NCI-H748 treated with DMSO at 0.1 percent for 48 hours (cell line): ENCODE measurements around the gene HTRA3.

Source experiments
- DNase-seq: peaks from one replicate; lab custom pipeline; 2025; lab: John Stamatoyannopoulos, UW

The HTRA3 gene

GRCh38 chr4:8267077-8267476 is 2.5 kb upstream of the HTRA3 start:
- no peak for DNase-seq

DNA sequence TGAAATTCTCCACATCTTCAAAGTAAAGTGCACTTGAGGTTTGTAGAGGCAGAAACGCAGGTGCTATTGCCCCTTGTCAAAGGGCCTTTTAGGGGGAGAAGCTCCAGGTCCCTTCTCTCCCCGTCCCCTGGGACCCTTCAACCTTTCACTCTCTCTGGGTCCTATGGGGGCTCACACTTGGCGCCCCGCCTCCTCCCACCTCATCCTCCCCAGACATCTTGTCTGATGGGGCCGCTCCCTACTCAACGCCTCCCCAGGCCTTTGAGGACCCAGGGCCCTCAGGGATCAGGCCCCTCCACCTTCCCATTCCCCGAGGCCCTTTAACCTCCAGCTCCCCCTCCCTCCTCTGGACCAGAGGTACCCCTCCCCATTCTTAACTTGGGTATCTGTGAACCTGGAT is 1.3 kb upstream of the HTRA3 start:
- no peak for DNase-seq

- no peak for DNase-seq
Measured at GRCh38 chr4:8268901-8269534, 536 bp upstream of the HTRA3 start.

DNA sequence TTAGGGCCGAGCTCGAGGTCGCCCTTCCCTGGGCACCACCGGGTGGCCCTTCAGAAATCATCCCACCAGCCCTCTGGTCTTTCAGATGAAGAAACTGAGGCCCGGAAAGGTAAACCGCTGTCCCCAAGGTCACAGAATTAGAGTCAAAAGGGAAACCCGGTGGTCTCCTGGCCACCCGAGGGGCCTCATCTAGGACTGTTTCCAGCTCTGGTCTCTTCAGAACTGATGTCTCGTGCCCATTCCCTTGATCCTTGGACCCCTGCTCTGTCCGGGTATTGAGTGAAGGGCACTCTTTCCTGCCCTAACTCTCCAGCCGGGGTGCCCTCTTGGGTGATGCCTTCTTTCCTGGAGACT is 841 bp downstream of the HTRA3 start:
- DNase-seq, result no peak

DNA sequence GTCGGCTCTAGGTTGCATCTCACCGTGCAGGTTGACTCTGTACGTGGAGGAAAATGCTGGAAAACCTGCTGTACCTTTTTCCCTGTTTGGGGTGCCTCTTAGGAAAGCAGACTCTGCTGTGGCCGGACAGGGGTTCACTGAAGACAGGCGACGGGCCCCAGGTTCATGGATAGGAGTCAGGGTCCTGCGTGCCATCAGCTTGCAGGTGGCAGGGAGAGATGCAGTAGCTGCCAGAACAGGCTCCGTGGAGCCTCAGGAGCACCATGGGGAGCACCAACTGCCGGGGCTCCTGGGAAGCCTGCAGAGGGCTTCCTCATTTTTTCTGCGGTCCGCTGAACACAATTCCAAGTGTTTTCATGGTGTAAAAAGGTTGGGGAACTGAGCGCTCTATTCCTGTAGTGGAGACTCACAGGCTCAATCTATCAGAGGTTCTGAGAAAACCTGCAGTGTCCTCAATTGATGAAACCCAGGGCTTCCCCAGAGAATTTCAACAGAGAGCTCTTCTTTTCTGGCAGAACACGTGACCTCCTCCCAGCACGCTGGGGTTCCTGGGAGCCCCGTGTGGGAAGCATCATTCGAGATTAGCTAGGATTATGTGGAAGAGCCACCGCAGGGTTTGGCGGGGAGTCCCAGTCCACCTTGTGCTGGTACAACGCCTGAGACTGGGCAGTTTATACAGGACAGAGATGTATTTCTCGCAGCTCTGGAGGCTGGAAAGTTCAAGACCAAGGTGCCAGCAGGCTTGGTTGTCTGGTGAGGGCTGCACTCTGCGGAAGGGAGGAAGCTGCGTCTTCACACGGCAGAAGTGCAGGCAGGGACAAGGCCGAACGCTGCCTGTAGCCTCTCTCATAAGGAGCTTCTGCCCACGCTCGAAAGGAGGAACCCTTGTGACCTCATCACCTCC is 1.6 kb downstream of the HTRA3 start:
- DNase-seq, result no peak

DNA sequence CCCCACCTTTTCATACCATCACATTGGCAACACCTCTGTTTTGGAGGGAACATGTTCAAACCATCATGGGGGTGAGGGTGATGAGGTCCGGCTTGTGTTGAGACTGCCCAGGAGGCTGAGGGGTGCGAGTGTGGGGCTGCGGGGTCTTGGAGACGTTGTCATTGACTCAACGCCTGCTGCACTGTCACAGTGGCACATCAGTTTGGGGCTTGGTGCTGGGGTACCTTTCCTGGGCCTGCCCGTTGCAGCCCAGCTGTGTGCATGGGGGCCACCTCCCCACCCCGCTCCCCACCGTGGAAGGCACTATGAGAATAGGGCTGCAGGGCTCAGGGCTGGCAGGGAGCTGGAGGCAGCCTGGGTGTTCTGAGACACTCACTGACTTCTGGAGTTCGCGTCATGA is 2.3 kb downstream of the HTRA3 start:
- no peak for DNase-seq

DNA sequence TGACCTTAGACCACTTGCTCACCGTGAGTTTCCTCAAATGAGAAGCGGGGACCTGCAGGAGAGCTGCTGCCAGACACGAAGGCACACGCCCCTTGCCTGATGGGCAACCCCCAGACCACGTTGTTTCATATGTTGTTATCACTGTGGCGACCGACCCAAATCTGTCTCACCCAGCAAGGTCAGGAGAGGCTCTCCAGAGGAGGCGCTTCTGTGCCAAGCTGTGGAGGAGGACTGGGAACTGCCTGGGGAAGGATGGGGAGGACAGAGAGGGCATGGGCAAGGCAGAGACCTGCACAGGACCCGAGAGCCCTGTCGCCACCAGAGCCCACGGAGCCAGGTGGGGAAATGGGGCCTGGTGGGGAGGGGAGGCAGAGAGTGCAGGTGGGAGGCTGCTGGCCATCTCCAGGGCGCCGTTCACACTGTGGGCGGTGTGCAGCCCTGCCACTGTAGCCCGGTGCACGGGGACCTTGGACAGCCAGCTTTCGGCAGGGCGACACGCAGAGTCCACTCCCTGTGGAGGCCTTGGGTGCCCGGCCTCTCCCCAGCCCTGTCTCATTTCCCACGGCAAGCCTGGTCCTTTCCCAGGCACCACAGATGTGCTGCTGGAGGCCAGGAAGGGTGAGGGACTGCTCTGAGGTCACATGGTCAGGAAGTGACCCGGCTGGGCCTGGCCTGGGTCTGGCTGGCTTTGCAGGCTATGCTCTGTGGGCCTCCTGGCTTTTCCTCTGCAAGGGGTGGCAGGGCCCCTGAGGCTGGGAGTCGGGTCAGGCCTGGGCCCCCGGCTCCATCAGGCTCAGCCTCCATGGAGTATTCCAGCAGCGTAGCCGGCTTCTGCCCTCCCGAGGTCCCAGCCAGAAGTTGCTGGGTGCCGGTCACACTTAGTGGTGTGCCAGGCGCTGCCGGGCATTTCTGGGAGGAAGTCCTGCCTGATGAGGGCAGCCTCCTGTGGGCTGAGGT is 3.2 kb downstream of the HTRA3 start:
- no peak for DNase-seq

DNA sequence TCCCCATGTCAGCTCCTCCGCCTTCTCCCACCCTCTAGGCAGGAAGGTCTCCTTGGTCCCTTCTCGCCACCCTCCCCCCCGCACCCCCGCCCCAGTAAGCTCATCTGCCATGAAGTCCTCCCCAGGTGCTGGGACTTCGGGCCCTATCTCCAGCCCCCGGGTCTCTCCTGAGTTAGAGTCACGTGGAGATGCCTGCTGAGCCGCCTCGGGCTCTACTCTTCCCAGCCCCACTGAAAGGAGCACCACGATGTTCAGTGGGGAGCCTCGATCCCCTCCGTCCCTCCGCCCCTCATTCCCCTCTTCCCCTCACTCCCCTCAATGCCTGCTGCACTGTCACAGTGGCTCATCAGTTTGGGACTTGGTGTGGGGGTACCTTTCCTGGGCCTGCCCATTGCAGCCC is 3.9 kb downstream of the HTRA3 start:
- no peak for DNase-seq

- DNase-seq, result no peak
Measured at GRCh38 chr4:8274066-8274652, 4.6 kb downstream of the HTRA3 start.

- DNase-seq, result no peak
Measured at GRCh38 chr4:8274765-8275547, 5.4 kb downstream of the HTRA3 start.

- DNase-seq, result no peak
Measured at GRCh38 chr4:8275548-8275910, 6.0 kb downstream of the HTRA3 start.

DNA sequence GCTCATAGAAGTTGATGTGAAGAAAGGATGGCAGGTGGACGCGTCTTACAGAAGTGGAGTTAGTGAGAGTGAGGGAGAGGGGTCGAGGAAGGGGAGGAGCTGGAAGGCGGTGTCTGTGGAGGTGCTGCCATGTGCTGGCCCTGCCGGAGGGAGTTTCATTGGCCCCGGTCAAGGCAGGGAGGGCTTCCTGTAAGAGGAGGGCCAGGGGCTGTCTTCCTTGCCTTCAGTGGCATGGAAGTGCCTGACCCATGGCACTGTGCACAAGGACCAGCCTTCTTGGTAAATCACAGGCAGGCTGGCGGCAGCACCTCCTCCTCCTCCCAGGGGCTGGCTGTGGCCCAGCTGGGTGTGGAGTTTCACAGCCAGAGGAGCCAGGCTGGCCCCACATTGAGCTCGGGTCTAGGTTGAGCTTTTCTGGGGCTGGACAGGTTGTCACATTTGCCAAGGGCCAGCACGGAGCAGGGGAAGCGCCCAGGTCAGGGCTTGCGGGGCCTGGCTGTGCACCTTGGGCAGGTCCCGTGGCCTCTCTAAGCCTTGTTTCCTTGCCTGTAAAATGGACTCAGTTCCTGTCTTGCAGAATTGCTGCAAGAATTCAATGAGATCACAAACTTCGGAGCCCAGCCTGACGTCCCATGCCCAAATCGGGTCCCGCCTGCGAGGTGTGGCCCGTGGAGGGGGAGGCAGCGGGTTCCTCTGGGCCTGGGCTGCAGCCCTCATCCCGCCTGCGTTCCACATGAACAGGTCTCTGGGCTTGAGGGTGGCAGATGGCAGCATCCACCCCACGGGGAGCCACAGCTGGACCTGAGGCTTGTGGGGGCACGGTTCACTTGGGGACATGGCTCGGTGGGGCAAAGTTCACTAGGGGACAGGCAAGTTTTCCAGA is 7.0 kb downstream of the HTRA3 start:
- DNase-seq, result no peak

DNA sequence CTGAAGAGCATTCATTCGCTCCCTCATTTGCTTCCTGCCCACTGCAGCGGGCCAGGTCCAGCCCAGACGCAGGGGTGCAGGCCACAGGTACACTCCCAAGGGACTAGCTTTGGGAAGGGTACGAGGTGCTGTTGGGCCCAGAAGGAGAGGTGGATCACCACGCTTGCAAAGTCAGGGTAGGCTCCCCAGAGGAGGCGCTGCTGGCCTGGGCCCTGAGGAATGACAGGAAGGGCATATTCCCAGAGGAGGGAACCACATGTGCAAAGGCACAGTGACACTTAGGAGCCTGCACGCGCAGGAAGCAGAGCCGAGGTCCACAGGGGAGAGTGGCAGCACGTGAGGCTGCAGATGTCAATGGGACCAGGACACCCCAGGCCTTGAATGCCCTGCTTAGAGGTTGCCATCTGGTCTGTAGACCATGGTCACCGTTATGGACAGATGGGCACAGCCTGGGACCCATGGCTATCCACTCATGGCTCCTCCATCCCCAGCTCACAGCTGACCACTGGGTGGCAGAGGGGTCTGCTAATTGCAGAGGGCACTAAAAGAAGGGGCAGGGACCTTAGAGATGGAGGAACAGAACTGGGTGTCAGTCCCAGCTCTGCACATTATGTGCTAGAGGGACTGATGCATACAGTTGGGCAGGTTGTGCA is 7.9 kb downstream of the HTRA3 start:
- DNase-seq, result no peak

- DNase-seq, result no peak
Measured at GRCh38 chr4:8278009-8278395, 8.4 kb downstream of the HTRA3 start.

DNA sequence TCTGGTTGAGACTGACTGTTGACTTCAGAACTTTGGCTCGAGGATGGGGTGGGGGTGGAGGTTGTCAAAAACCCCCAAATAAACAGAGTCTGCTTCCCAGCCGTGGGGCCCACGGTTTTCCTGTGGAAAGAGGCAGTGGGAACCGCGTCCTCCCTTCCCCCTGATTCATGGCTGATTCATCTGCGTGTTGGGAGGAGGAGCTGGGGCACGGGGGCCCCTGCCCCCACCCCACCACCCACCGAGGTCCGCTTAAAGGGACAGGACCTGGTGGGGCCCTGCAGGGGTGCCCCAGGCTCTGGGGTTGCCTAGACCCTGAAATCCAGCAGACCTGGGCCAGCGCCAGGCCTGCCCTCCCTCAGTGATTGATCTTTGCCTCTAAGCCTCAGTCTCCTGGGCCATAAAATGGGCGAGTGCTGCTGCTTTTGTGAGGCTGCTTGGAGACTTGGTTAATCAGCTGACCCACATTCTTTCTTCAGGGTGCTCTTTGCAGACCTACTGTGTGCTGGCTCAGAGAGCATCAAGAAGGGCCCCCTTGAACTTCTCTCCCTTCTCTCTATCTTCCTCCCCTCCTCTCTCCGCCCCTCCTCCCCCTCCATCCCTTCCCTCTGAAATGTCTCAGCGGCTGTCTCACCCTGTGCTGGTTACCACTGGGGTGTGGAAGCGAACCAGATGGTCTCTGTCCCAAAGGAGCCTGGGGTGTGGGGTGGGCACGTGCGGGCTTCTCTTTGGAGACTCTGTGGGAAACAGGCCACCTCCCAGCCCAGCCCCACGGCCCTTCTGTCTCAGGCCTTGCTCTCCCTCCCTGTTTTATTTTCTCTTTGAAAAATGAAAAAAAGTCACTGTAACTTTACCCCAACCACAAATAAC is 9.1 kb downstream of the HTRA3 start:
- no peak for DNase-seq

- no peak for DNase-seq
Measured at GRCh38 chr4:8279321-8280157, 10.0 kb downstream of the HTRA3 start.

DNA sequence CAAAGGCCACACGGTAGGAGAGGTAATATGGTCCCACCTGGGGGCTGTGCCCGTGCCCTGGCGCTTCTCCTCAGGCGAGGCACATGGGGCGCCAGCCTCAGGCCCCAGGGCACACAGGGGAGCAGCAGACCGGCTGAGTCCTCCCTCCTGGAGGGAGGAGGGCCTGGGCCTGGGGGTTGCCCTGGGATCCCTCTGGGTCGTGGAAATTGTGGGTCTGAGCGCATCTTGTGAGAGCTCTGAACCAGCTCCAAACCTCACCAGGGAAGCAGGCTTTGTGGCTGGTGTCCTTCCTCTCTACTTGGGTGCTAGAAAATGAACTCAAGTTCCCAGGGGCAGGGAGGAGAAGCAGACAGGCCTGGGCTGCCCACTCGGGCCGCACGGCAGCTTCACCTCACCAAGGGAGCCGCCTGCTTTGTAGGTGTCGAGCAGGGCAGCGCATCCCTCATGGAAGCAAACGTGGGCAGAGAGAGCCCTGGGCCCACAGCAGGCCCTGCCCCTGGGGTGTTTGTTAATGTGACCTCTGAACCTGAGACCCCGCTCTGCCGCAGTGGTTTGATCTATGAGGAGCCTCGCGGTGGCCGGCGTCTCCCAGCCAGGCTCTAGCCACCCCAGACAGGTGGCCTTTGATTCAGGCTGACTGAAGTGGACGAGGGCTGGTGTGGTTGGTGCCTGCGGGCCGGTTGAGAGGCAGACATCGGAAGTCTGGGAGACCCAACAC is 10.8 kb downstream of the HTRA3 start:
- DNase-seq, result no peak
